Endothelial cell of umbilical vein (primary cell): ENCODE data around the gene C19orf44. TPM values are rescaled to one million over a fixed set of nuclear protein-coding genes. Genes with fewer than 3 reads are reported as not detected.

Source experiments
- BruUV-seq: library from RNA; stranded (reverse); fragments of 400-500 nt; replicated peaks from 2 replicates; lab custom pipeline; 2021; lab: Mats Ljungman, UMichigan
- CTCF ChIA-PET: fragments of 300-600, 350-600 bp; sonication (Branson Sonifier 250); formaldehyde crosslinking; loops from one replicate; lab custom pipeline; 2021; ENCODE audit warnings: antibody characterized with exemption, inconsistent platforms; lab: Charles Lee
- POLR2A ChIA-PET: fragments of 300-600, 350-600 bp; sonication (Branson Sonifier 250); formaldehyde crosslinking; loops from one replicate; lab custom pipeline; 2021; ENCODE audit warnings: antibody characterized with exemption, inconsistent platforms; lab: Charles Lee
- DNase-seq: peaks from one replicate; pipeline ENCODE4 v3.0.0-alpha.2; 2011; ENCODE audit warnings: low read depth, low spot score
- FAIRE-seq: peaks from 2 replicates; lab custom pipeline; 2011; peaks lifted over from hg19 to GRCh38; lab: Jason Lieb, UNC
- H2AFZ ChIP-seq: 2 replicates; pipeline ENCODE4 v1.6.0; 2012; ENCODE audit warnings: low read depth, low read length, control low read depth, inconsistent platforms
- H3K27ac ChIP-seq: 2 replicates; pipeline ENCODE4 v1.5.1; 2011; ENCODE audit warnings: low read depth, mild to moderate bottlenecking, control low read depth, low read length, moderate library complexity; ENCODE audit not compliant: insufficient read depth
- H3K27me3 ChIP-seq, 2 experiments: 2 replicates each; pipeline versions ENCODE4 v1.6.0 to v1.6.1; 2011; ENCODE audit warnings: low read length in 2 of 2, mixed read lengths in 1 of 2; ENCODE audit not compliant: control insufficient read depth in 2 of 2, insufficient read depth in 2 of 2
- H3K36me3 ChIP-seq, 2 experiments: 2 replicates in 1 of 2; 3 replicates in 1 of 2; pipeline ENCODE4 v1.5.1; 2011; ENCODE audit warnings: low read length in 2 of 2, mild to moderate bottlenecking in 1 of 2, moderate library complexity in 1 of 2; ENCODE audit not compliant: control insufficient read depth in 2 of 2, insufficient read depth in 2 of 2; ENCODE audit errors: extremely low read depth in 1 of 2
- H3K4me1 ChIP-seq: 3 replicates; pipeline ENCODE4 v1.5.1; 2011; ENCODE audit warnings: mild to moderate bottlenecking, low read length; ENCODE audit not compliant: control insufficient read depth, insufficient read depth; ENCODE audit errors: extremely low read depth
- H3K4me2 ChIP-seq: 2 replicates; pipeline ENCODE4 v1.6.1; 2011; ENCODE audit warnings: low read length, control low read depth, mixed read lengths; ENCODE audit not compliant: insufficient read depth
- H3K4me3 ChIP-seq, 3 experiments: fragments of 200-600 bp in 1 of 3; sonication (generic), shearing (Covaris generic) in 1 of 3; replicated peaks in 1 of 3; 2 replicates each; pipeline ENCODE4 v1.5.1; 2011 to 2016; ENCODE audit warnings: control low read depth in 3 of 3, low read length in 3 of 3, mild to moderate bottlenecking in 2 of 3, inconsistent platforms in 1 of 3, low read depth in 1 of 3, moderate library complexity in 1 of 3; ENCODE audit not compliant: insufficient read depth in 1 of 3
- H3K79me2 ChIP-seq: 2 replicates; pipeline ENCODE4 v1.6.0; 2012; ENCODE audit warnings: low read length, inconsistent platforms; ENCODE audit not compliant: control insufficient read depth, insufficient read depth
- H3K9ac ChIP-seq: replicated peaks from 2 replicates; pipeline ENCODE3; 2011; ENCODE audit warnings: low read length, control low read depth; ENCODE audit not compliant: insufficient read depth; ENCODE audit errors: extremely low read depth
- H3K9me1 ChIP-seq: replicated peaks from 3 replicates; pipeline ENCODE4 v1.6.0; 2011; ENCODE audit warnings: mild to moderate bottlenecking, low read length; ENCODE audit not compliant: control insufficient read depth, insufficient read depth; ENCODE audit errors: extremely low read depth
- H3K9me3 ChIP-seq: replicated peaks from 2 replicates; pipeline ENCODE4 v1.5.1; 2012; ENCODE audit warnings: low read length, inconsistent platforms; ENCODE audit not compliant: control insufficient read depth, insufficient read depth
- H4K20me1 ChIP-seq: replicated peaks from 2 replicates; pipeline ENCODE3; 2011; ENCODE audit warnings: mild to moderate bottlenecking, low read length; ENCODE audit not compliant: control insufficient read depth, insufficient read depth; ENCODE audit errors: extremely low read depth
- EZH2 ChIP-seq: IDR thresholded peaks from 2 replicates; pipeline ENCODE4 v1.6.1; 2012; ENCODE audit warnings: borderline replicate concordance, low read depth, mild to moderate bottlenecking, moderate library complexity, low read length, inconsistent platforms; ENCODE audit not compliant: severe bottlenecking
- FOS ChIP-seq: IDR thresholded peaks from 2 replicates; pipeline ENCODE4 v1.6.1; 2011; ENCODE audit warnings: mild to moderate bottlenecking, low read length, moderate library complexity, borderline replicate concordance; ENCODE audit not compliant: insufficient read depth
- GATA2 ChIP-seq: IDR thresholded peaks from 2 replicates; pipeline ENCODE4 v1.7.0; 2011; ENCODE audit warnings: low read depth, mild to moderate bottlenecking, moderate library complexity, mixed read lengths, low read length; ENCODE audit not compliant: insufficient read length, insufficient read depth
- JUN ChIP-seq: IDR thresholded peaks from 2 replicates; pipeline ENCODE4 v1.6.1; 2011; ENCODE audit warnings: borderline replicate concordance, low read depth; ENCODE audit not compliant: insufficient read length, insufficient read depth
- MYC ChIP-seq: IDR thresholded peaks from one replicate; pipeline ENCODE4 v1.6.1; 2011; ENCODE audit warnings: mild to moderate bottlenecking, low read depth, low read length
- POLR2A ChIP-seq: IDR thresholded peaks from 2 replicates; pipeline ENCODE4 v1.6.1; 2012; ENCODE audit warnings: low read depth, mild to moderate bottlenecking, control low read depth, low read length
- POLR2AphosphoS5 ChIP-seq: IDR thresholded peaks from 2 replicates; pipeline ENCODE4 v1.6.1; 2012; ENCODE audit warnings: low read depth, mild to moderate bottlenecking, control low read depth, low read length, moderate library complexity; ENCODE audit not compliant: insufficient read depth
- dilution Hi-C: fragments of 300-500 bp; cut with MboI; formaldehyde crosslinking; loops from one replicate; pipeline ENCODE4 v1.15.0; 2019; ENCODE audit warnings: low sequenced_read_pairs; ENCODE audit not compliant: extremely low pct_ligation_motif_present
- intact Hi-C: fragments of 100-400 bp; cut with micrococcal nuclease; formaldehyde crosslinking; loops from one replicate; pipeline ENCODE4 v1.10.0; 2022
- polyA plus RNA-seq, 4 experiments: library from polyadenylated mRNA; depleted of rRNA in 3 of 4; stranded (reverse) in 3 of 4; unstranded in 1 of 4; fragments of >200 nt; gene quantifications; 2 replicates each; pipeline versions ENCODE4 v1.2.1 to v1.2.3, GENCODE V29; 2011 to 2012; ENCODE audit warnings: missing spikeins in 1 of 4
- total RNA-seq: library from RNA; stranded (reverse); gene quantifications from 2 replicates; pipeline ENCODE4 v1.2.3, GENCODE V29; 2021
- TF ChIP-seq, protein P1 (sequence below): IDR thresholded peaks from 2 replicates; pipeline ENCODE4 v1.6.1; 2011; ENCODE audit not compliant: insufficient read depth, insufficient read length
- TF ChIP-seq, protein P2 (sequence below), 2 donors: IDR thresholded peaks; 1 replicate in 1 of 2; 2 replicates in 1 of 2; pipeline ENCODE4 v1.5.1; 2011; ENCODE audit warnings: low read length in 2 of 2, mild to moderate bottlenecking in 2 of 2, moderate library complexity in 2 of 2, control low read depth in 1 of 2, inconsistent platforms in 1 of 2, low read depth in 1 of 2; ENCODE audit not compliant: insufficient read depth in 1 of 2; ENCODE audit errors: extremely low read depth in 1 of 2

C19orf44 gene
- total and polyA plus RNA-seq, 2 donors (not counting 3 experiments of a cell fraction or from before 2014, with no cell fraction given) = 3.5 to 4.3 TPM

DNA sequence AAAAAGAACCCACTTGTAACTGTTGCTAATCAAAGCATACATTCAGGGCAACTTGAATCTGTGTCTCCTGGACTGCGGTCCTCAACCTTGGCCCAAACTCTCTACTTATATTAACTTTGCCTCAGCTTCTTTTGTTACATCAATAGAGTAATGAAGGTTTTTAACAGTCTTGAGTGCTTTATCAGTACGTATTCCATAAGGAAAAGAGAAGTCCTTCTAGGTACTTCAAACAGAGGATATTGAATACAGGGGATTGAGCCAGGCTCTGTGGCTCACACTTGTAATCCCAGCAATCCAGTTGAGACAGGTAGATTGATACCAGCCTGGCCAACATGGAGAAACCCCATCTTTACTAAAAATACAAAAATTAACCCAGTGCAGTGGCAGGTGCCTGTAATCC lies 23.2 kb upstream of the C19orf44 start:
- Histone ChIP-seq H4K20me1 (peaks cover 3% of the 10 kb centered on the region), H3K4me1 (peaks cover 11% of the 10 kb centered on the region), H2AFZ (no peak overlapping the region), H3K79me2 (peaks cover 30% of the 10 kb centered on the region), H3K27ac (no peak overlapping the region), H3K36me3 (no peaks in the 10 kb centered on the region), H3K9me3 (peaks cover 3% of the 10 kb centered on the region), H3K9me1 (no peaks in the 10 kb centered on the region), H3K4me3 (no peak overlapping the region), H3K27me3 (no peaks in the 10 kb centered on the region), H3K4me2 (no peak overlapping the region), H3K9ac (no peak overlapping the region)
- FAIRE-seq (no peak), DNase-seq (no peak)
- TF ChIP-seq POLR2A (no peak), GATA2 (no peak), JUN (no peak), FOS (no peak), POLR2AphosphoS5 (no peak), MYC (no peak)
- TF ChIP-seq, protein P1, sequence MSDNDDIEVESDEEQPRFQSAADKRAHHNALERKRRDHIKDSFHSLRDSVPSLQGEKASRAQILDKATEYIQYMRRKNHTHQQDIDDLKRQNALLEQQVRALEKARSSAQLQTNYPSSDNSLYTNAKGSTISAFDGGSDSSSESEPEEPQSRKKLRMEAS = no peak
- no TSS peak for BruUV-seq
- dilution Hi-C loops (no loop called here), intact Hi-C loops (loop anchor here (1.0 kb wide), 1 partner anchor 23 kb away; the partner anchor contains the start of genes C19orf44 and CALR3)
- ChIA-PET POLR2A (no interaction called here), CTCF (no interaction called here)

- ChIA-PET POLR2A (no interaction called here), CTCF (no interaction called here)
- H3K9me1 ChIP-seq = no peaks in the 10 kb centered on the region
- no peaks in the 10 kb centered on the region for H3K27me3 ChIP-seq
- BruUV-seq = no TSS peak
- H3K27ac ChIP-seq = no peak overlapping the region
- intact Hi-C loops (no loop called here), dilution Hi-C loops (no loop called here)
- no peak overlapping the region for H3K4me3 ChIP-seq
- peaks cover 3% of the 10 kb centered on the region for H3K9me3 ChIP-seq
- no peak overlapping the region for H3K9ac ChIP-seq
- peaks cover 23% of the 10 kb centered on the region for H3K79me2 ChIP-seq
- H3K36me3 ChIP-seq = no peaks in the 10 kb centered on the region
- FAIRE-seq (no peak), DNase-seq (no peak)
- H4K20me1 ChIP-seq = peaks cover 3% of the 10 kb centered on the region
- peaks cover 11% of the 10 kb centered on the region for H3K4me1 ChIP-seq
- H2AFZ ChIP-seq = no peak overlapping the region
- no peak overlapping the region for H3K4me2 ChIP-seq
- TF ChIP-seq, protein P2, sequence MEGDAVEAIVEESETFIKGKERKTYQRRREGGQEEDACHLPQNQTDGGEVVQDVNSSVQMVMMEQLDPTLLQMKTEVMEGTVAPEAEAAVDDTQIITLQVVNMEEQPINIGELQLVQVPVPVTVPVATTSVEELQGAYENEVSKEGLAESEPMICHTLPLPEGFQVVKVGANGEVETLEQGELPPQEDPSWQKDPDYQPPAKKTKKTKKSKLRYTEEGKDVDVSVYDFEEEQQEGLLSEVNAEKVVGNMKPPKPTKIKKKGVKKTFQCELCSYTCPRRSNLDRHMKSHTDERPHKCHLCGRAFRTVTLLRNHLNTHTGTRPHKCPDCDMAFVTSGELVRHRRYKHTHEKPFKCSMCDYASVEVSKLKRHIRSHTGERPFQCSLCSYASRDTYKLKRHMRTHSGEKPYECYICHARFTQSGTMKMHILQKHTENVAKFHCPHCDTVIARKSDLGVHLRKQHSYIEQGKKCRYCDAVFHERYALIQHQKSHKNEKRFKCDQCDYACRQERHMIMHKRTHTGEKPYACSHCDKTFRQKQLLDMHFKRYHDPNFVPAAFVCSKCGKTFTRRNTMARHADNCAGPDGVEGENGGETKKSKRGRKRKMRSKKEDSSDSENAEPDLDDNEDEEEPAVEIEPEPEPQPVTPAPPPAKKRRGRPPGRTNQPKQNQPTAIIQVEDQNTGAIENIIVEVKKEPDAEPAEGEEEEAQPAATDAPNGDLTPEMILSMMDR (IDR thresholded peaks at IDR 0.05; ENCODE audit: extremely low read depth in 1 of 2, insufficient read depth in 1 of 2, low read depth in 1 of 2, low read length in 2 of 2) = no peak
- TF ChIP-seq EZH2 = no peak
- no peak for TF ChIP-seq JUN
- TF ChIP-seq MYC = no peak
- TF ChIP-seq FOS = no peak
- no peak for TF ChIP-seq POLR2A
- TF ChIP-seq POLR2AphosphoS5 = no peak
- TF ChIP-seq, protein P1 = no peak
- no peak for TF ChIP-seq GATA2
Observed at GRCh38 chr19:16473875-16474392, 22.3 kb upstream of the C19orf44 start.
